ENCODE measurements around the gene MYLK.

Gene MYLK

DNA sequence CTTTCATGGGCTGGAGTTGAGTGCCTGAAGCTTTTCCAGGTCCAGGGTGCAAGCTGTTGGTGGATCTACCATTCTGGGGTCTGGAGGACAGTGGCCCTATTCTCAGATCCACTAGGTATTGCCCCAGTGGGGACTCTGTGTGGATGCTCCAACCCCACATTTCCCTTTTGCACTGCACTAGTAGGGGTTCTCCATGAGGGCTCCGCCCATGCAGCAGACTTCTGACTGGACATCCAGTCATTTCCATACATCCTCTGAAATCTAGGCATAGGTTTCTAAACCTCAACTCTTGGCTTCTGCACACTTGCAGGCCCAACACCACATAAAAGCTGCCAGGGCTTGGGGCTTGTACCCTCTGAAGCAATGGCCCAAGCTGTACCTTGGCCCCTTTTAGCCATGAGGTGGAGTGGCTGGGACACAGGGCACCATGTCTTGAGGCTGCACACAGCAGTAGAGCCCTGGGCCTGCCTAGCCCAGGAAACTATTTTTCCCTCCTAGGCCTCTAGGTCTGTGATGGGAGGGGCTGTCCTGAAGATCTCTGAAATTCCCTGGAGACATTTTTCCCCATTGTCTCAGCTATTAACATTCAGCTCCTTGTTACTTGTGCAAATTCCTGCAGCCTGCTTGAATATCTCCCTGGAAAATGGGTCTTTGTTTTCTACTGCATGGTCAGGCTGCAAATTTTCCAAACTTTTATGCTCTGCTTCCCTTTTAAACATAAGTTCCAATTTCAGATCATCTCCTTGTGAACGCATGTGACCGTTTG, 293.3 kb downstream of the MYLK start:
- no peak for DNase-seq (ENCODE audit: low spot score)

DNA sequence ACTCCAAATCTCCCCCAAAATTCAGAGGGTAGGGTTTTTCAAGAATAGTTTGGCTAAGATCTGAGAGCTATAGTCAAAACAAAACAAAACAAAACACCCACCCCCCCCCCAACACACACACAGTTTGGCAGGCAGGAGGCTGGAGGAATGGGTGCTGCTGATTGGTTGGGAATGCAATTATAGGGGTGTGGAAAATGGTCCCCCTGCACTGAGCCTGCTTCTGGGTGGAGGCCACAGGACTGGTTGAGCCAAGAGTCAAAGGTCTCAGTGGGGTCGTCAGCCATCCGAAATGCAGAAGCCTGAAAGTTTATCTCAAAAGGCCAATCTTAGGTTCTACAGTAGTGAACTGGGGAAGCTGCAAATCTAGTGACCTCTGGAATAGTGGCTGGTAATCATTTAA, 296.7 kb downstream of the MYLK start:
- no peak for DNase-seq (ENCODE audit: low spot score)

- no peak for DNase-seq (ENCODE audit: low spot score)
These were observed 297.2 kb downstream of the MYLK start for GRCh38 chr3:123586968-123587367.

DNA sequence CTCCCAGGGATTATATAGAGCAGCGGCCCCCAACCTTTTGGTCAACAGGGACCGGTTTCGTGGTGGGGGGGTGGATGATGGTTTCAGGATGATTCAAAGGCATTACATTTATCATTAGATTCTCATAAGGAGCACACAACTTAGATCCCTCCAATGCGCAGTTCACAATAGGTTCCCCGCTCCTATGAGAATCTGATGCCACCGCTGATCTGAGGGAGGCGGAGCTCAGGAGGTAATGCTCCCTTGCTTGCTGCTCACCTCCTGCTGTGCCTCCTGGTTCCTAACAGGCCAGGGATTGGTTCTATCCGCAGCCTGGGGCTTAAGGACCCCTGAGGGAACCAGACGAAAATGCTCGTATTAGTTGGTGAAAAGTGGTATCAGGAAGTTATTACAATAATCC, 298.0 kb downstream of the MYLK start:
- DNase-seq (ENCODE audit: low spot score) = peak; percentile 61

- DNase-seq (ENCODE audit: low spot score) = peak; percentile 93
These were observed 298.9 kb downstream of the MYLK start, which contains the start of gene HACD2 for GRCh38 chr3:123584988-123585937. TSS of gene HACD2 (minus strand) at chr3:123585053. CDS start at chr3:123585027, 26 bp downstream.

- peak; percentile 71 for DNase-seq (ENCODE audit: low spot score)
These were observed 299.7 kb downstream of the MYLK start for GRCh38 chr3:123584284-123584987.

GRCh38 chr3:123583561-123583960, 300.6 kb downstream of the MYLK start:
- no peak for DNase-seq (ENCODE audit: low spot score)

GRCh38 chr3:123582315-123582714, 301.8 kb downstream of the MYLK start:
- no peak for DNase-seq (ENCODE audit: low spot score)

DNA sequence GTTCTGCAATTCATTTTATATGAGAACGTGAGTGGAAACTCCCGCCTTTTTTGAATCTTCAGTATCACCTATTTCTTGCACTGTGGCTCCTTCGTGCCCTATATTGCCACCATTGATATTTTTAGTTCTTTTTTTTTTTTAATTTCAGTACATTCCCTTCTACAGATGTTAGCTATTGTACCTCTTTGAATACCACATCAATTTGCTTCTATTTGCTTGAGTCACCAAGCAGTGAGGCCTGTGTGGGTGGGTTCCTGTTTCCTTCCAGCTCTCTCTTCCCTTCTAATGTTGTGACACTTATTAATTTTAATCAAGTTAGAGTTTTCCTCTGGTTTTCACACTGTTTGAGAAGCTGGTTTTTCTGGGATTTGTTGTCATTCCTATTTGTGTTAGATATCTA, 308.0 kb downstream of the MYLK start:
- no peak for DNase-seq (ENCODE audit: low spot score)

DNA sequence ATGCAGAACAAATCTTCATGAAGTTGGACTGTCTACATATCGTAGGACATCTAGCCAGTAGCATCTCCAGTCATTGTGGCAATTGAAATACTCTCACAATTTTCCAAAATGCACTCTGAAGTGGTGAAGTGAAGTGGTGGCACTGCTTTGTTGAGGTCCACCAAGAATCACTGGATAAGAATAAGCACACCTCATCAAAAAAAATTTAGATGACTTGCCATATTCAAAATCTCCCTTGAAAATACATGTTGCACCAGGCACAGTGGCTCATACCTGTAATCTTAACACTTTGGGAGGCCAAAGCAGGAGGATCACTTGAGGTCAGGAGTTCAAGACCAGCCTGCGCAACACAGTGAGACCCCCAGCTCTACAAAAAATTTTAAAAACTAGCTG, 312.2 kb downstream of the MYLK start:
- DNase-seq (ENCODE audit: low spot score) = no peak

GRCh38 chr3:123571264-123571972, 312.7 kb downstream of the MYLK start:
- peak; percentile 72 for DNase-seq (ENCODE audit: low spot score)

- DNase-seq (ENCODE audit: low spot score) = no peak
These were observed 315.3 kb downstream of the MYLK start for GRCh38 chr3:123568875-123569274.

DNA sequence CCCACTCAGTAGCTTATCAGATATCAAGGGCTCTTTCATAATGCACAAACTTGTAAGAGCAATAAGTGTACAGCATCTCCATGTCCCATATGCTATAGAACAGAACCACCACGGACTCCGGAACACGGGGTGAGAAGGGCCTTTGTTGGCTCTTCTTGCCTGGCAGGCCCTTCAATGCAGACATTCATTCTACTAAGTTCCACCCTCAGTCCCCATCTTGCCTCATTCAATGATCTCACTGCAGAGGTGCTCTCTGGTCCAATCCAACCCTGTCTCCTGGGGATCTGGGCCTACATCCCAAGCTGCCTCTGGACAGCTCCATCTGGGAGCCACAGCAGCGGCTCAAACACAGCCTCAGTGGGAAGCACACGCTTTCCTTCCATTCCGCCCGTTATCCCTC, 316.1 kb downstream of the MYLK start:
- no peak for DNase-seq (ENCODE audit: low spot score)

DNA sequence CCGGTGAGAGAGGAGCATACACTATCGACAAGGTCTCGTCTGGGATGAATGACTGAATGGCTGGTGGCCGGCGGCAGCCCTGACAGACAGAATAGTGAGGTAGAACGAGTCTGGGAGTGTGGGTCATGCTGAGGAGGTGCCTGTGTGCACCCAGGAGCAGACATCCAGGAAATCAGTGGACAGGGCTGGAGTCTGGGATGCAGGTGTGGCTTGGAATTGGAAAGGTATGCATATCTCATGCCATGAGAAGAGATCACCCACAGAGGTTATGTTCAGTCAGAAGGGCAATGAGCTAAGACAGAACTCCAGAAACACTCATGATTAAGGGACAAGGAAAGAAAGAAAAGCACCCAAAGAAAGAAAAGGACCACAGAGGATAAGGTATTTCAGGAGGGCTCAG, 320.1 kb downstream of the MYLK start:
- no peak for DNase-seq (ENCODE audit: low spot score)

DNA sequence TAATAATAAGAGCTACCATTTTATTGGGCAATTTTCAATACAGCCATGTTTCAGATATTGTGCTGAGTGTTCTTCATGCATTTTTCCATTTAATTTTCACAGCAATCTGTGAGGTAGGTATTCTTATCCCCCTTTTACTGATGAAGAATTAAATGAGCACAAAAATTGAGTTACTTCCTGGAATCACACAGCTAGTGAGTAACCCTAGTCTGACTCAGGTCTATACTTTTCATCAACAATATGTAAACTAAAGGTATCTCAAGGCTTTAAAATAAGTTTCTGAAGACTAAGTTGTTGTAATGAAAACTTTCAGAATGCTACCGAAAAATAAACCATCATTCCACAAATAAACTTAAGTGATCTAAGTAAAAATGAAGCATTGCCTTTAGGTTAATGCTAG, 321.6 kb downstream of the MYLK start:
- DNase-seq (ENCODE audit: low spot score) = no peak

DNA sequence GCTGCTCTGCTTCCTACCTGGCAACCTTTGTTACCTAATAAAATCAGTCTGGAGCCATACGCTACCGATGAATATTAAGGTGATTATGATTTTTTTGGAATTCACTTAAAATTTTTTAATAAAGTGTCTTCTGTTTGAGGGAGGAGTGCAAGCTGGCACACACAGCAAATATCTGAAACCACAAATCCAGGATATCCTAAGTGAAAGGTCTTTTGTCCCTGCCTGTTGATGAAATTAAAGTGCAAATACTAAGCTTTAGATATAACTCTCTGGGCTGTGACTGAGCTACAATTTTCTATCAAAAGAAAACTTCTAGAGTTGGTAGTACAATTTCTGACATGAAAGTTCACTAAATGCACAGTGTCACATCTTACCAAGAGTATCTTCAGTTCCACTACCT, 322.9 kb downstream of the MYLK start:
- DNase-seq (ENCODE audit: low spot score) = no peak

Measured in iPS-NIHi11 (cell line).